Measurements from ENCODE around the gene RTBDN.

DNA sequence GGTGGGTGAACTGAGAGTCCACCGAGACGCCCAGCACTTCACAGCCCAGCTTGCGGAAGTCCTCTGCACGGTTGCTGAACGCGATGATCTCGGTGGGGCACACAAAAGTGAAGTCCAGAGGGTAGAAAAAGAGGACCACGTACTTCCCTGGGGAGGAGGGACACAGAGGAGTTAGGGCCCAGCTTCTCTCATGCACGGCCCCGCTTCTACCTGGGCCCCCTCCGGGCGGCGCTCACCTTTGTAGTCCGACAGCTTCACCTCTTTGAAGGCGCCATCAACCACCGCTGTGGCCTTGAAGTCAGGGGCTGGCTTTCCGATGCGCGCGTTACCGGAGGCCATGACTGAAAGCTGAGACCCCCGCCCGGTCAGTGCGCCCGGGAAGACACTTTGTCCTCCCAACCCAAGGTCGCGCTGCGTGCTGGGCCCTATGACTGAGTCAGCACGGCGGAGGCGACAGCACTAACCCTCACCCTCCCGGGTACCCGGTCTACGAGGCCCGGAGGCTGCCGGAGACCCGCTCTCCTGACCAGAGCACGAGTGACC is 33.4 kb downstream of the RTBDN start:
- TF ChIP-seq, protein P1, sequence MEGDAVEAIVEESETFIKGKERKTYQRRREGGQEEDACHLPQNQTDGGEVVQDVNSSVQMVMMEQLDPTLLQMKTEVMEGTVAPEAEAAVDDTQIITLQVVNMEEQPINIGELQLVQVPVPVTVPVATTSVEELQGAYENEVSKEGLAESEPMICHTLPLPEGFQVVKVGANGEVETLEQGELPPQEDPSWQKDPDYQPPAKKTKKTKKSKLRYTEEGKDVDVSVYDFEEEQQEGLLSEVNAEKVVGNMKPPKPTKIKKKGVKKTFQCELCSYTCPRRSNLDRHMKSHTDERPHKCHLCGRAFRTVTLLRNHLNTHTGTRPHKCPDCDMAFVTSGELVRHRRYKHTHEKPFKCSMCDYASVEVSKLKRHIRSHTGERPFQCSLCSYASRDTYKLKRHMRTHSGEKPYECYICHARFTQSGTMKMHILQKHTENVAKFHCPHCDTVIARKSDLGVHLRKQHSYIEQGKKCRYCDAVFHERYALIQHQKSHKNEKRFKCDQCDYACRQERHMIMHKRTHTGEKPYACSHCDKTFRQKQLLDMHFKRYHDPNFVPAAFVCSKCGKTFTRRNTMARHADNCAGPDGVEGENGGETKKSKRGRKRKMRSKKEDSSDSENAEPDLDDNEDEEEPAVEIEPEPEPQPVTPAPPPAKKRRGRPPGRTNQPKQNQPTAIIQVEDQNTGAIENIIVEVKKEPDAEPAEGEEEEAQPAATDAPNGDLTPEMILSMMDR (IDR thresholded peaks at IDR 0.05) = no peak
- no peak for TF ChIP-seq REST (IDR thresholded peaks at IDR 0.05; ENCODE audit: insufficient read depth in 1 of 2, low read depth in 2 of 2, low read length in 1 of 2)
- TF ChIP-seq SIN3A (IDR thresholded peaks at IDR 0.05; ENCODE audit: borderline replicate concordance, insufficient read depth, low read depth, low read length) = no peak

Data from Panc1 (cell line).